ENCODE data around the gene GNL1.
A peak's percentile ranks its signal among the peaks of the same experiment; 100 is the strongest.

The GNL1 gene

GRCh38 chr6:30556066-30556905, at the start of gene GNL1:
GNL1 (minus strand) TSS chr6:30556489; CDS start chr6:30556203, 286 bp downstream.
- no peaks in the 10 kb centered on the region for H3K9me3 ChIP-seq (ENCODE audit: insufficient read depth, low read length, severe bottlenecking)
- H3K79me2 ChIP-seq (ENCODE audit: insufficient read depth, low read length), result peaks cover 31% of the 10 kb centered on the region
- H4K20me1 ChIP-seq (ENCODE audit: insufficient read depth, low read length), result peaks cover 11% of the 10 kb centered on the region; the same call in 1 of the 2 replicates
- peak within 1 kb of the TSS; percentile 95 for H3K4me2 ChIP-seq (ENCODE audit: insufficient read depth, low read length)
- H3K36me3 ChIP-seq (ENCODE audit: insufficient read depth, low read length), result peaks cover 53% of the 10 kb centered on the region
- peak within 1 kb of the TSS; percentile 80 for H3K27ac ChIP-seq (ENCODE audit: low read length)
- peak within 1 kb of the TSS; percentile 64 for H3K9ac ChIP-seq (ENCODE audit: low read depth, low read length)
- H3K27me3 ChIP-seq (ENCODE audit: insufficient read depth, low read length, poor library complexity), result no peaks in the 10 kb centered on the region
- TF ChIP-seq EZH2 (IDR thresholded peaks at IDR 0.05; ENCODE audit: borderline replicate concordance, low read depth, low read length, severe bottlenecking) (no peak), CTCF (IDR thresholded peaks at IDR 0.05; ENCODE audit: borderline replicate concordance, extremely low read depth, low read length, poor library complexity, severe bottlenecking) (peak; percentile 25)
- DNase-seq, result peak; percentile 92
- H2AFZ ChIP-seq (ENCODE audit: low read depth, low read length), result peak within 1 kb of the TSS; percentile 66
- H3K4me3 ChIP-seq (ENCODE audit: low read depth in 1 of 2, low read length in 2 of 2), result peak within 1 kb of the TSS; percentile 26 to 62
- ATAC-seq (ENCODE audit: insufficient read depth, low read depth), result peak; percentile 62
- peaks cover 31% of the 10 kb centered on the region for H3K4me1 ChIP-seq (ENCODE audit: insufficient read depth, low read length)

GRCh38 chr6:30603961-30604360, 47.7 kb upstream of the GNL1 start:
- H3K4me1 ChIP-seq (ENCODE audit: insufficient read depth, low read length), result no peaks in the 10 kb centered on the region
- no peak for TF ChIP-seq EZH2 (IDR thresholded peaks at IDR 0.05; ENCODE audit: borderline replicate concordance, low read depth, low read length, severe bottlenecking)
- TF ChIP-seq CTCF (IDR thresholded peaks at IDR 0.05; ENCODE audit: borderline replicate concordance, extremely low read depth, low read length, poor library complexity, severe bottlenecking), result no peak
- no peak overlapping the region for H3K27ac ChIP-seq (ENCODE audit: low read length)
- no peak overlapping the region for H3K4me3 ChIP-seq (ENCODE audit: low read depth in 1 of 2, low read length in 2 of 2)
- H3K36me3 ChIP-seq (ENCODE audit: insufficient read depth, low read length), result peaks cover 89% of the 10 kb centered on the region
- H2AFZ ChIP-seq (ENCODE audit: low read depth, low read length), result no peak overlapping the region
- peaks cover 41% of the 10 kb centered on the region for H4K20me1 ChIP-seq (ENCODE audit: insufficient read depth, low read length)
- H3K79me2 ChIP-seq (ENCODE audit: insufficient read depth, low read length), result peaks cover 11% of the 10 kb centered on the region
- no peak for ATAC-seq (ENCODE audit: insufficient read depth, low read depth)
- no peak overlapping the region for H3K4me2 ChIP-seq (ENCODE audit: insufficient read depth, low read length)
- H3K27me3 ChIP-seq (ENCODE audit: insufficient read depth, low read length, poor library complexity), result no peaks in the 10 kb centered on the region
- no peaks in the 10 kb centered on the region for H3K9me3 ChIP-seq (ENCODE audit: insufficient read depth, low read length, severe bottlenecking)
- H3K9ac ChIP-seq (ENCODE audit: low read depth, low read length), result no peak overlapping the region
- DNase-seq, result no peak

GRCh38 chr6:30601815-30602641, 45.7 kb upstream of the GNL1 start:
- DNase-seq (no peak), ATAC-seq (ENCODE audit: insufficient read depth, low read depth) (no peak)
- H3K4me3 ChIP-seq (ENCODE audit: low read depth in 1 of 2, low read length in 2 of 2), result no peak overlapping the region
- H4K20me1 ChIP-seq (ENCODE audit: insufficient read depth, low read length), result peaks cover 37% of the 10 kb centered on the region
- peaks cover 6% of the 10 kb centered on the region for H3K79me2 ChIP-seq (ENCODE audit: insufficient read depth, low read length)
- no peak overlapping the region for H3K9ac ChIP-seq (ENCODE audit: low read depth, low read length)
- no peak overlapping the region for H3K4me2 ChIP-seq (ENCODE audit: insufficient read depth, low read length)
- no peak overlapping the region for H2AFZ ChIP-seq (ENCODE audit: low read depth, low read length)
- no peaks in the 10 kb centered on the region for H3K4me1 ChIP-seq (ENCODE audit: insufficient read depth, low read length)
- peak overlapping the region; percentile 16; the same call in 1 of the 2 replicates for H3K27ac ChIP-seq (ENCODE audit: low read length)
- TF ChIP-seq EZH2 (IDR thresholded peaks at IDR 0.05; ENCODE audit: borderline replicate concordance, low read depth, low read length, severe bottlenecking), result no peak
- no peak for TF ChIP-seq CTCF (IDR thresholded peaks at IDR 0.05; ENCODE audit: borderline replicate concordance, extremely low read depth, low read length, poor library complexity, severe bottlenecking)
- peaks cover 69% of the 10 kb centered on the region for H3K36me3 ChIP-seq (ENCODE audit: insufficient read depth, low read length)
- H3K9me3 ChIP-seq (ENCODE audit: insufficient read depth, low read length, severe bottlenecking), result no peaks in the 10 kb centered on the region
- no peaks in the 10 kb centered on the region for H3K27me3 ChIP-seq (ENCODE audit: insufficient read depth, low read length, poor library complexity)

Measured in DND-41 (cell line).